Uterus (tissue), 2 donors: ENCODE measurements around the gene LIX1.

Experiments
- POLR2A ChIP-seq, 2 donors: fragments of 450-650 bp; IDR thresholded peaks; one replicate each; pipeline ENCODE4 v1.6.1; 2016; ENCODE audit warnings: antibody characterized with exemption in 2 of 2, mild to moderate bottlenecking in 1 of 2, moderate library complexity in 1 of 2
- TF ChIP-seq, protein P1 (sequence below), 4 experiments: fragments of 200-600 bp in 2 of 4; fragments of 450-650 bp in 2 of 4; sonication (generic) in 2 of 4; IDR thresholded peaks; one replicate each; pipeline ENCODE4 v1.5.1; 2016 to 2019; ENCODE audit warnings: antibody characterized with exemption in 4 of 4, mild to moderate bottlenecking in 2 of 4, moderate library complexity in 1 of 4

DNA sequence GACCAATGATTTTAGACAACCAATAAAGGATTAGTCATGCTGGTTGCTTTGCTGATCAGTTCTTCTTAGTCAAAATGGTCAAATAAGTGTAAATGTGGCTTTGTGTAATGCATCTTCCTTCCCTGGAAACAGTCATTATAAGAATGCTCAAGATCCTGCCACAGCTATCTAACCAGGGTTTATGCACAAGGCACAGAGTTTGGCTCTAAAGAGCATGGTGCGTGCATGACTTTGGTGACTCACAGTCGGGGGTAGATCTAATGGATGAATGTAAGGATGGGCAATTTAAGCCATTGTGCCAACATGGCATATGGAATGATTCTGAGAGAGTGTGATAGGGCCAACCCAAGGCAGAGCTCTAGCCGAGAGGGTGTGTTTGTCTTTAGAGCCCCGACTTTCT, 6.5 kb downstream of the LIX1 start:
- no peak for TF ChIP-seq POLR2A (IDR thresholded peaks at IDR 0.05)
- TF ChIP-seq, protein P1, sequence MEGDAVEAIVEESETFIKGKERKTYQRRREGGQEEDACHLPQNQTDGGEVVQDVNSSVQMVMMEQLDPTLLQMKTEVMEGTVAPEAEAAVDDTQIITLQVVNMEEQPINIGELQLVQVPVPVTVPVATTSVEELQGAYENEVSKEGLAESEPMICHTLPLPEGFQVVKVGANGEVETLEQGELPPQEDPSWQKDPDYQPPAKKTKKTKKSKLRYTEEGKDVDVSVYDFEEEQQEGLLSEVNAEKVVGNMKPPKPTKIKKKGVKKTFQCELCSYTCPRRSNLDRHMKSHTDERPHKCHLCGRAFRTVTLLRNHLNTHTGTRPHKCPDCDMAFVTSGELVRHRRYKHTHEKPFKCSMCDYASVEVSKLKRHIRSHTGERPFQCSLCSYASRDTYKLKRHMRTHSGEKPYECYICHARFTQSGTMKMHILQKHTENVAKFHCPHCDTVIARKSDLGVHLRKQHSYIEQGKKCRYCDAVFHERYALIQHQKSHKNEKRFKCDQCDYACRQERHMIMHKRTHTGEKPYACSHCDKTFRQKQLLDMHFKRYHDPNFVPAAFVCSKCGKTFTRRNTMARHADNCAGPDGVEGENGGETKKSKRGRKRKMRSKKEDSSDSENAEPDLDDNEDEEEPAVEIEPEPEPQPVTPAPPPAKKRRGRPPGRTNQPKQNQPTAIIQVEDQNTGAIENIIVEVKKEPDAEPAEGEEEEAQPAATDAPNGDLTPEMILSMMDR (IDR thresholded peaks at IDR 0.05) = no peak
